ENCODE measurements around the gene ARHGAP31.
"Not testable (repeated sequence)": the region's sequence is repeated elsewhere in the genome, so short reads cannot be mapped to it uniquely, and the experiment has no call there.

ARHGAP31 gene, protein sequence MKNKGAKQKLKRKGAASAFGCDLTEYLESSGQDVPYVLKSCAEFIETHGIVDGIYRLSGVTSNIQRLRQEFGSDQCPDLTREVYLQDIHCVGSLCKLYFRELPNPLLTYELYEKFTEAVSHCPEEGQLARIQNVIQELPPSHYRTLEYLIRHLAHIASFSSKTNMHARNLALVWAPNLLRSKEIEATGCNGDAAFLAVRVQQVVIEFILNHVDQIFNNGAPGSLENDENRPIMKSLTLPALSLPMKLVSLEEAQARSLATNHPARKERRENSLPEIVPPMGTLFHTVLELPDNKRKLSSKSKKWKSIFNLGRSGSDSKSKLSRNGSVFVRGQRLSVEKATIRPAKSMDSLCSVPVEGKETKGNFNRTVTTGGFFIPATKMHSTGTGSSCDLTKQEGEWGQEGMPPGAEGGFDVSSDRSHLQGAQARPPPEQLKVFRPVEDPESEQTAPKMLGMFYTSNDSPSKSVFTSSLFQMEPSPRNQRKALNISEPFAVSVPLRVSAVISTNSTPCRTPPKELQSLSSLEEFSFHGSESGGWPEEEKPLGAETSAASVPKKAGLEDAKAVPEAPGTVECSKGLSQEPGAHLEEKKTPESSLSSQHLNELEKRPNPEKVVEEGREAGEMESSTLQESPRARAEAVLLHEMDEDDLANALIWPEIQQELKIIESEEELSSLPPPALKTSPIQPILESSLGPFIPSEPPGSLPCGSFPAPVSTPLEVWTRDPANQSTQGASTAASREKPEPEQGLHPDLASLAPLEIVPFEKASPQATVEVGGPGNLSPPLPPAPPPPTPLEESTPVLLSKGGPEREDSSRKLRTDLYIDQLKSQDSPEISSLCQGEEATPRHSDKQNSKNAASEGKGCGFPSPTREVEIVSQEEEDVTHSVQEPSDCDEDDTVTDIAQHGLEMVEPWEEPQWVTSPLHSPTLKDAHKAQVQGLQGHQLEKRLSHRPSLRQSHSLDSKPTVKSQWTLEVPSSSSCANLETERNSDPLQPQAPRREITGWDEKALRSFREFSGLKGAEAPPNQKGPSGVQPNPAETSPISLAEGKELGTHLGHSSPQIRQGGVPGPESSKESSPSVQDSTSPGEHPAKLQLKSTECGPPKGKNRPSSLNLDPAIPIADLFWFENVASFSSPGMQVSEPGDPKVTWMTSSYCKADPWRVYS (N-terminal part only)

DNA sequence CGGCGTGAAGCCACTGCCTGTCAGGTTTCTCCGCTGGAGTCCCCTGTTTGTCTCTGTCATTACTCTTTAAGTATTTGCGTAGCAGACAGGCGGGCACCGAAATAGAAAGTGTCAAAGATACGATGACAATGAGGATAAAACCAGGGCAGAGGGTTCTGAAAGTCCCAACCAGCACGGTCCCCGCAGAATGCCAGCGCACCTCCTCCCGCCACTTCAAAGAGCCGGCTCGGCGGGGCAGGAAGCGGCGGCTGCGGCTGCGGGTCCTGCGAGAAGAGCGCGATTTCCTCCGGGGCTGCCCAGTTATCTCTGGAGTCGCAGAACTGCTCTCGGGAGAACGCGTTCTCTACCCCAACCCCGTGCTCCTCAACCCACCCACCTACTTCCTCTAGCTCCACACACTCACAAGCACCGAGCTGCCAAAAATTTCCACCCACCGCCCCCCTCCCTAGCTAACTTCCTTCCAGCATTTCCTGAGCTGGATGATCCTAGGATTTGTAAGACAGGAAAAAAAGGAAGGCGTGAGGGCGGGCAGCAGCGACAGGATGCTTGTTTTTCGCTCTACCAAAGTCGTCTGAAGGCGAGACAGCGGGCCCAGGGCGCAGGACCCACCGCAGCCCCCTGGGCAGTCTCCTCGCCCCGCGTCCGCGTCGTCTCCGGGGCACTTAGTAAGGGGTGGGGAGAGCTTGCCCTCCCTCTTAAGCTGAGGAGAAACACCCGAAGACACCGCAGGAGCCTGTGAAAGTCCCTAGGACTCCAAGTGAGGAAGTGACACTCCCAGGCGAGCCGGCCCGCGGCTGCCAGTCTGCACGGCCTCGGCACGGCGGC is at the start of gene ARHGAP31:
Gene ARHGAP31 (plus strand): TSS at position 513 of the 825 bp plus-strand sequence. CDS start 522 bp downstream, outside the sequence.
- DNase-seq = peak; percentile 4

DNA sequence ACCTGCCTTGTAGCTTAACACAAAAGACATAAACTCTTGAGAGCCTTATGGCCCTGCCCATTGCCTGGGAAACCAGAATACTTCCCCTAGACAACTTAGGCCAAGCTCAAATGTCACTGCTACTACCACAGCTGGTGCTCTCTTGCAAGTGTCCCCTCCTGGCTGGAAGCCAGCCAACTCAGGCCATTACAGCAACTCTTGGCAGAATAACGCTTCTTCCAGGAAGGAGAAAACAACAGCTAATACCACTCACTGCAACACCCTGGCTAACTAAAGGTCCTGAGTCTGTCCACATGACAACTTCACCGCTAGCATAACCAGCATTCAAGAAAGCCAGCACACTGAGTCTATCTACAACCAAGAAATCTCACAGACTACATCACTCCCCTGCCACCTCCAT is 48.4 kb upstream of the ARHGAP31 start:
- DNase-seq = peak; percentile 66

DNA sequence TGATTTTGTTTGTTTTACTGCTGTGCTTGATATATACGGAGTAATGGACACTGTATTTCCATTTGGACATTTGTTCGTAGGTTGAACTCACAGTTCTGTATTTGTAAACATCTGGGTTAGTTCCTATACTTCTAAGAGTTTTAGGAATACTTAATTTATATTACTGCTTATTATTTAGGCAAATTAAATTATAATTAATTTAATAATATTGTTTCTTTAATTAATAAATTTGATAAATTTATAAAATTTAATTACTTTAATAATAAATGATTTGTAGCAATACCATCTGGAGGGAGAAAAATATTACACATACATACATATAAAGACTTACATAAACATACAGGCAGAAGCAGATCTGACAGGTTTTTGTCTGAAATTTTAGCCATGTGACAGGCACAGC is 39.0 kb upstream of the ARHGAP31 start:
- no peak for DNase-seq

DNA sequence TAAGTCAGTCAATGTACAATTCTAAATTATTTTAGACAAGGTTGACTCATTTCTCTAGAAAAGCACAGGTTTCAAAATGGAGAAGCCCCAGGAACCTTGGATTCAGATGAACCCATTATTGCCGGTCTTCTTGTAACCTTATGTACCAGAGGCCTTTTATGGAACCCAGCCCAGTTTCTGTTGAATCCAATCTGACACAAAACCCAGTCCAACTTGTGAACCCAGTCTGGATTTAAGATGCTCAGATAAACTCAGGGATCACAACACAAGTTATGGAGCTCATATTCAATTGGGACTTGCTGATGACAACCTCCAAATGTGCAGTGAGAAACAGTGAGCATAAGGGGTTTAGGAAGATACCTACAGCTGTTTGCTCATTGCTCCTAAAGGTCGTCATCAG is 37.1 kb upstream of the ARHGAP31 start:
- no peak for DNase-seq

DNA sequence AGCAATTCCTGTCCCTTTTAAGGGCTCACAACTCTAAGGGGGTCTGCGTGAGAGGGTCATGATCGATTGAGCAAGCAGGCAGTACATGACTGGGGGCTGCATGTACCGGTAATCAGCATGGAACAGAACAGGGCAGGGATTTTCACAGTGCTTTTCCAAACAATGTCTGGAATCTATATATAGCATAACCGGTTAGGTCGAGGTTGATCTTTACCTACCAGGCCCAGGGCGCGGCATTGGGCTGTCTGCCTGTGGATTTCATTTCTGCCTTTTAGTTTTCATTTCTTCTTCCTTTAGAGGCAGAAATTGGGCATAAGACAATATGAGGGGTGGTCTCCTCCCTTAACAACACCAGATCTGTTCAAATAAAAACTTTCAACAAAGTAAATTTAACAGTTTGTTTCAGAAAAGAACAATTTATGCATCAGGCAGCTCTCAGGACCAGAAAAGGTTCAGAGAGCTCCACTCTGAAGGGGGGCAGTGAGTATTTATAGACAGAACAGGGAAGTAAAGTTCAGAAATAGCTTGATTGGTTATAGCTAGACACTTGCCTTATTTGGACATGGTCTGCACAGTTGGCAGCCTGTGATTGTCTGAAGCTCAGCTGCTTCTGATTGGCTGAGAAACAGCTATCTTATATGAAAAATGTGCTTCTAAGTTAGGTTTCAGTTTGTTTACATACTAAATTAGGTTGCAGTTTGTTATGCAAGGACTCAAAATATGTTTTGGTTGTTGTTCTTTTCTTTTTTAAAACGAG is 36.4 kb upstream of the ARHGAP31 start:
- DNase-seq = peak; percentile 10

DNA sequence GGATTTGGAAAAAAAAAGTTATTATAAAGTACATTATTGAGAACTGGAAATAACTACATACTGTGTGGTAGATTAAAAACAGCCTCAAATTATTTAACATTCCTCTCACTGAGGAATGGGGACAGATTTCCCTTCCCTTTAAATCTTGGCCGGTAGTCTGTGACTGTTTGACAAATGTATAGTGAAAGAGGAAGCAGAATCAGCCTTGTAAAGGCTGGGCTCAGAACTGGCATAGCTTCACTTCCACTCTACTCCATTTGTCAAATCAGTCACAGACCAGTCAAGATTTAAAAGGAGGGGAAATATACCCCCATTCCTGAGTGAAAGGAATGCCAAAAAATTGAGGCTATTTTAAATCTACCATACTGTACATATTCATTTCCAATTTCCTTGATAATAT is 35.3 kb upstream of the ARHGAP31 start:
- DNase-seq = no peak

DNA sequence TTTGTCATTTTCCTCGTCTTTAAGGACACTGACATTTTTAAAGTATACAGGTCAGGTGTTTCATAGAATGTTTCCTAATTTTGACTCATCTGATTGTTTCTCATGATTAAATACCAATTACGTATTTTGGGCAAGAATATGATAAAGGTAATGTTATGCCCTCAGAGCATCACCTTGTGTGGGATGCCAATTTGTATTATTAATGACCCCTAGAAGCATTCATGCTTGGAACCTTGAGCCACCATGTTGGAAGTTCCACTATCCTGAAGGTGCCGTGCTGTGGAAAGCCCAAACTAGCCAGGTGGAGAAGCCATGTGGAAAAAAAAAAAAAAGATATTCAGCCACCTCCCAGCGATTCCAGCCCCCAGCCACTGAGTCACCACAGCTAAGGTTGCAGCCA is 34.4 kb upstream of the ARHGAP31 start:
- DNase-seq = no peak

DNA sequence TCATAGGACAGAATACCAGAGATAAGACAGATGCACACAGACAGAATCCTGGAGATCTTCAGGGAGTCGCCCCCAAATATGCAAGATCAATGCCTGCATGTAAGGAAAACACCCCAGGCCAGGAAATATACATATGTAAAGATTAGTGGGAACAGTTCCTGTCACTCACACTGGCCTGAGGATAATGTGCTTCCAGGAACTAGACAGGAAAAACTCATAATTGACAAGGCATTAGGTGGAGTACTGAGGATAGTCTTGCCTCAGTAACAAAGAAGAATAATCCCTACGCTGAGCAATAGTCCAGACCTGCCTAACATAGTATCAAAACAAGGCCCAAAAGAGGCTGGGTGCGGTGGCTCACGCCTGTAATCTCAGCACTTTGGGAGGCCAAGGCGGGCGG is 33.1 kb upstream of the ARHGAP31 start:
- no peak for DNase-seq

DNA sequence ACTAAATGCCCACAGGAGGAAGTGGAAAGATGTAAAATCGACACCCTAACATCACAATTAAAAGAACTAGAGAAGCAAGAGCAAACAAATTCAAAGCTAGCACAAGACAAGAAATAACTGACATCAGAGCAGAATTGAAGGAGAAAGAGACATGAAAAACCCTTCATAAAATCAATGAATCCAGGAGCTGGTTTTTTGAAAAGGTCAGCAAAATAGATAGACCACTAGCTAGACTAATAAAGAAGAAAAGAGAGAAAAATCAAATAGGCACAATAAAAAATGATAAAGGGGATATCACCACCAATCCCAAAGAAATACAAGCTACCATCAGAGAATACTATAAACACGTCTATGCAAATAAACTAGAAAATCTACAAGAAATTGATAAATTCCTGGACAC is 24.0 kb upstream of the ARHGAP31 start:
- not testable (repeated sequence) for DNase-seq

DNA sequence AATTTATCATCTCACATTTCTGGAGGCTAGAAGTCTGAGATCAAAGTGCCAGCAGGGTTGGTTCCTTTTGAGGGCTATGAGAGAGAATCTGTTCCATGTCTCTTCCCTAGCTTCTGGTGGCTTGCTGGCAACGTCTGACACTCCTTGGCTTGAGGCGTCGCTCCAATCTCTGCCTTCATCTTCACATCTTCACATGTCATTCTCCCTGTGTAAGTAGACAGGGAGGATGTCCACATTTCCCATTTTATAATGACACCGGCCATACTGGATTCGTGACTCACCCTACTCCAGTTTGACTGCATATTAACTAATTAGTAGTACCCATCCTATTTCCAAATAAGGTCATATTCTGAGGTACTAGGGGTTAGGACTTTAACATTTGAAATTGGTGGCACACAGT is 17.5 kb upstream of the ARHGAP31 start:
- DNase-seq = no peak

DNA sequence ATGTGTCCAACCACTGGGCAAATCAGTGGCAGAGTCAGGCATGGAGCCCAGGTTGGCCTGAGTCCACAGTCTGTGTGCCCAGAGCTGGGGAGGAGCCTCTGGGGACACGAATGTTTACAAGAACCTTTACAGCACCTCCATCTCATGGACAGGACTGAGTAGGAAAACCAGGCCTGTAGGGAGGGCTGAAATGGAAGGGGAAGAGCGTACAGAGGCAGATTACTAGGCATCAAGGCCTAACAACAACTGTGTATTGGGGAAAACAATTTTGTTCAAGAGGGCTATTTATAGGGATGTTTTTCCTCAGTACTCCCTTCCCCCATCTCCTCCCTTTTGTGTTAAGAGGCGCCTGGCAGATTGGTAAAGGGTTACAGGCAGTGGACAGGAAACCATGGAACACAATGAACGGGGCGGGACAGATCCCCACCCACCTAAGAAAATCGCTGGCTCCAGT is 15.1 kb upstream of the ARHGAP31 start:
- no peak for DNase-seq

DNA sequence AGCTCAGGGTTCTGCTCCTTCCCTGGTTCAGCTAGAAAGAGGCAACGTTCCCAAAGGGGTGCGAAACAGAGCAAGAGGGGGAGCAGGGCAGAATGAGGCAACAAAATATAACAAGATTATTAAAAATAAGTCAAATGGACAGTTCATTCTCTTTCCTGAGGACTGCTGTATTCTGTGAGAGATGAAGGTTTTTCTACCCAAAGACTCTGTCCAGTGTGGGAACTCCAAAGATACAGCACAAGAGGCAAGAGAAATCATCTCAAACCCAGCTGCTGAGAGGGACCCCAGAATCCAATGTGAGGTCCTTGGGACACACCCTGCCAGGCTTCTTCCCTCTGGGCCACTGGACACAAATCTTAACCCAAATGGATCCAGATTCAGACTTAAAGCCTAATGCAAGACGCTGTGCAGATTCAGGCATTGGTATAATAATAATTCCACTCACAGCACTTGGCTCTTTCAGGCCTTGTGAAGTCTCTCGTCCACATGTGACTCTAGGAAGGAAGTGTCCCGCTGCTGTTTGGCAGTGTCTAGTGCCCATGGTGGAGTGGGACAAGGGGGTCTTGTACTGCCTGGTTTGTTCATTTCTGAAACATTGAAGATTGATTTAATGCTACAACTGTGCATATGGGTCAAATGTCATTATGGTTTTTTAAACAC is 14.5 kb upstream of the ARHGAP31 start:
- no peak for DNase-seq

DNA sequence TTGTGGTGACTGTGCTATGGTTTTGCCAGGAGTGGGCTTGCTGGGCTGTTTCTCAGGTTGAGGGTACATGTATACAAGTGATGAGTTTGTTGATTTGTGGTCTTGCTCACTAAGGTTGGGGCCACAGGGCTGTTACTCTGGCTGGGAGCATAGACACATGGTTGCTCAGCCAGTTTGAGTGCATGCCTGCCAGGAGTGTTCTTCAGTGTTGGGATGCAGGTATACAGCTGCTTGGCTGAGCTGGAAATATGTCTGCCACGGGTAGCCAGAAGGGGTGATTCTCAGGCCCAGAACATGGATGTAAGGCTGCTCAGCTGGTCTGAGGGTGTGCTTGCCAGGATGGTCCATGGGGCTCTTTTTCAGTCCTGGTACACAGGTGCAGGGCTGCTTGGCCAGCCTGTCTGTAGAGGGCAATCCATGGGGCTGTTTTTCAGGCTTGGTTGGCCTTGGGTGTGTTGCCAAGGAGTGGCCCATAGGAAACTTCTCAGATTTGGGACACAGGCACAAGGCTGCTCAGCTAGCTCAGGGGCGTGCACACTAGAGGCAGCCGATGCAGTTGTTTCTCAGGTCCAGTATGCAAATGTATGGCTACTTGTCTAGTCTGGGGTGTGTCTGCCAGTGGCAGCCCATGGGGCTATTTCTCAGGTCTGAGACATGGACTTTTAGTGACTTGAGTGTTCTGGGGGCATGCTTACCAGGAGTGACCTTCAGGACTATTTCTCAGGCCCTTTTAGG is 5.3 kb upstream of the ARHGAP31 start:
- no peak for DNase-seq

DNA sequence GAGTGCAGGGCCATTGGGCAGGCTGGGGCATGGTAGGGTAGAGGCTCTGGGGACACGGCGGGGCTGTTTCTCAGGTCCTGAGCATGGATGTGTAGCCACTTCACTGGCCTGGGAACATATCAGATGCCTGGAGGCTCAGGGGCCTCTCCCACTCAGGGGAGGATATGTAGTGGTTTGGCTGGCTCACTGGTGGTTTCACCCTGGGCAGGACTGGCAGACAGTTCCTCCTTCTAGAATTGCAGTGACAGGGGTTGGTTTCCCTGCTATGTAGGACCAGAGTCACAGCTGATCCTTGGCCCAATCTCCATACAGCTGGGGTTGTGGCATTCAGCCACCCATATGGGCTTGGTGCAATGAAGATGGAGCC is 4.8 kb upstream of the ARHGAP31 start:
- no peak for DNase-seq

DNA sequence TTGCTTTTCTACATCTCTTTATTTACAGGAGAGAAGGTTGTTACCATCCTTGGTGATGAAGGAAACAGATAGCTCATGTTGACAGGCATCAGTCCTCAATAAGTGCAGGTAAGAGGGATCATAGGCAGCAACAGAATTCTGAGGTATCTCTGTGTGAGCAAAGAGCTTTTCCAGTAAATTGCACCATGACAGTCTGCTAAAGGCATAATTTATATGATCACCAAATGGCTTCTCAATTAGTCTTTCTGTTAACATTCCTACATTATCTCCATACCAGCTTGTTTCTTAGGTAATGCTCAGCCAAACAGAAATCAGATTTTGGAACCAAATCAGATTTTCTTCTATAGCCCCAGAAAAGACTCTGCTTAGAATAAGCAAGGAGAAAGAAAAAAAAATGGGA is 3.6 kb upstream of the ARHGAP31 start:
- DNase-seq = no peak

DNA sequence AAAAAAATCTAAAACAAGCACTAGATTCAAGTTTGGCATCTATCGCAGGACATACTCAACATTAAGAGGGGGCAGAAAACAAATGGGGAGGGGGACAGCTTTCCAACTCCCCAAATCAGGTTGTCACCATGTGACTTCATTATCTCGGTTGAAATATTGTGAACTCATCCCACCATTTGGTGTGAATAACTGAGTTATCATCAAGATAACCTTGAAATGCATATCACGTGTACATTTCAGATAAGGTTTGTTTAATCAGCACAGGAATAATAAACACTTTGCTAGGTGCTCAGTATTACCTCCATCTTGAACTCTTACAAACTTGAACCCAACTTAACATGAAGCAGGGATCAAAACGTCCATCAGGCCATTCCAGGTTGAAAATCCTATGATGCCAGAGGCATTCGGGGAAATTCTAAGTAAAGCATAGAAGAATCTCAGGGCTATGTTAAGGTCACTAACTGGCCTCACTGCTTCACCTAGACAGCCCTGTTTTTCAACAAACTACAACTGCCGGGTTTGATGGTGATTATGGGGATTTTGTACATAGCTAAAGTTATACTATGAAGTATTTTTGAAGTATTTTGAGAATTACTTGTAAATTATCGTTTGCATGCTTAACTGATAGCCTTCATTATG is 3.0 kb upstream of the ARHGAP31 start:
- no peak for DNase-seq

DNA sequence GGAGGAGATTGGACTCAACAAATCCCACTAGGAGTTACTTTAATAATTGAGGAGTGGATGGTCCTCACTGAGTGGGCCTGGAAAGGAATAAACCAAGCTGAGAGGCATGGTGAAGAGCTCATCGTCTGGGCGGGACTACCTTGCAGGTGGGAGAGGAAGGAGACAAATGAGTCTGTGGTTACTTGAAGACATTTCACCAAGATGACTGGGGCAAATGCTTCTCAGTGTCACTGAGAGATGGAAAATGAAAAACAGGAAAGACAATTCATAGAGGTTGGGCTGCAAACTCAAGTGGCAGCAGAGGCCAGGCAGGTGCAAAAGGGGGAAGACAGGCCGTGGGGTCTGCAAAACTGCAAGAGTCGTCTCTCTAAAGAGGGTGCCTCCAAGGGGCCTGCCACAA is 1.5 kb upstream of the ARHGAP31 start:
- DNase-seq = no peak

DNA sequence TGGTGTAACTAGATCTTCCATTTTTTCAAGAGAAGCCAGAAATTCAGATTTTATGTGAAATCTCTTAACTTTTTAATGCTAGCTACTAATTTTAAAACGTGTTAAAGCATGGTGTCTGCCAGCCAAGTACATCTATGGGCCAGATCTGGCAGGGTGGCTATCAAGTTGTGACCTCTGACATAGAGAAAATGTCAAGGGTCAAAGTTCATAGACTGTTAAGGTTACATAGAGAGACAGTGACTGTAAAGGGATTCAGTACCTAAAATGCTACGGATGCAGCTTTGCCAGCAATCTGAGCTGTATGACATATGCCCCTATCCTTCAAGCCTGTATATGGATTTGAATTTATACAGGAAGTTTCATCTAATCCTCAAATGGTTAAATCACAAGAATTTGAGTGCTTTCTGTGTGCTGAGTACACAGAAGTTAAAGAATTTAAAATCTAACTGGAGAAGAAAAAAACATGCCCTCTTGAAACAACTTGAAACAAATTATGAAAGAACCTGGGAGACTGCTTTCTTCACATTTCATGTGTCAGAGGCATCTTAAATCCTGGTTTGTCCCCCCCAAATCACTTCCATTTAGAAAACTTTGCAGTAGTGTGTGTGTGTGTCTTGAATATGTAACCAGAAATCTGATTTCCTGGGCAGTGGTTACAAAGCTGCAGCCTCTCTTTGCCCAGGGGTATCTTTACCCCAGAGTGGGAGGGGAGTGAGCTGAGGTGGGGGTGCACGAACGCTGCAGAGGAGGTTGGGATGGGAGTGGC is 895 bp upstream of the ARHGAP31 start:
- DNase-seq = no peak

Measured in NCI-H510A treated with DMSO at 0.1 percent for 48 hours (cell line).